Pulmonary artery endothelial cell (primary cell): ENCODE results near the gene BSN. TPM values are rescaled to one million over a fixed set of nuclear protein-coding genes. Genes with fewer than 3 reads are reported as not detected.

Experiments
- DNase-seq: peaks from one replicate; pipeline ENCODE4 v3.0.0-alpha.2; 2011; ENCODE audit warnings: low read depth, low spot score
- total RNA-seq: library from RNA; depleted of rRNA; stranded (reverse); fragments of >200 nt; gene quantifications from 2 replicates; pipeline ENCODE4 v1.2.3, GENCODE V29; 2014

BSN gene
- total RNA-seq, 1 donor from 2014 or later, result under 0.01 TPM

DNA sequence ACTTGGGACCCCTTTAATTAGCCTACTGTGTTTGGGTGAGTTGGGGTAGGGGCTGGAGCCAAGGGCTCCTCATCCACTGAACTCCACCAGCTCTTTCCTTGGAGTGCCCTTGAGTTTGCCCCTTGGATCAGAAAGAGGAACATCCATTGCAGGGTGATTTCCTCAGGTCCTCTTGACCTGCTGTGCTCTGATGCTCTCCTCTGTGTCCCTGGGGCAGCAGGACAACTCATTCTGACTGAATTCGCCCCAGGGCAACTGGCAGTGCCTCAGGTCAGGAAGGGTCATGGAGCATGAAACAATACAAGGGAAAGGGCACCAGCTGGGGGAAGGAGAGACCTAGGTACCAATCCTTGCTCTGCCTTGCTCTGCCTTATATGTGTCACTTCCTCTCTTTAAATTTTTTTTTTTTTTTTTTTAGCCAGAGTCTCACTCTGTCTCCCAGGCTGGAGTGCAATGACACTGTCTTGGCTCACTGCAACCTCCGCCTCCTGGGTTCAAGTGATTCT, 47.8 kb downstream of the BSN start:
- no peak for DNase-seq

GRCh38 chr3:49602877-49603411, 48.7 kb downstream of the BSN start:
- no peak for DNase-seq

DNA sequence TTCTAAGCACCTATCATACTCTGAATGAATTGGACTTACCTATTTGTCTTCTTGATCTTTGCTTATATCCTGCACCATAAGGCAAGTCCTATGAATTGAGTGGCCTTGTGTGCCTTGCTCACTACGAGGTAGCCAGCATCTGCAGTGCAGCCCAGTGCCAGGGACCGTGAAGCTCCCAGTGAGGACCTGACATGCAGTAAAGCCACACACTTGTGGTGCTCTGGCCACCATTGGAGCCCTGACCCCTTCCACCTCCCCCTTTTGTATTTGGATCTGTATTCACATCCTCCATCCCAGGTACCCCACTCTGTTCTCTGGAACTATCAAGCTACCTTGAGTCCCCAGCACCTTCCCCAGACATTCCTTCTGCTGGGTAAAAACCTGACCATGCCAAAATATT, 52.1 kb downstream of the BSN start:
- DNase-seq, result no peak

DNA sequence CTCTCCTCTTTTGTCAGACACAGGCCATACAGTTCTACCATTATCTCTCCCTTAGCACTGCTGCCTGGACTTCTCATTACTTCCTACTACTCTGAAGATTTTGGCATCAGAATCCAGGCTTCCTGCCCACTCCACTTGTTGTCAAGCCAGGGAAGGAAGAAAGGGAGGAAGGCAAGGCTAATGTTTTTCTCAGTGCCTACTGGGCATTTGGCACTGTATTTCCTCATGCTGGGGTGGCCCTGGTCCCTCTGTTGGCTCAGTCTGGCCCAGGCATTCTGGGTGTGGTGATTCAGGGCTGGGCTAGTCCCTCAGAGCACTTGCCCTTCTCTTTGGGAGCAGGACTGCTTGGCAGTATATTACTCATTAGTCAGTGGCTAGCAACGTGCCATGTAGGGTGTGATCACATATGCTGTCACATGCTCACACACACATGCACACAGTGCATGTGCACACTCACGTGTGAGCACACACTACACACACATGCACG, 52.9 kb downstream of the BSN start:
- DNase-seq, result no peak

GRCh38 chr3:49607796-49608195, 53.5 kb downstream of the BSN start:
- no peak for DNase-seq

- DNase-seq, result no peak
Measured at GRCh38 chr3:49609314-49609713, 55.0 kb downstream of the BSN start.

GRCh38 chr3:49609815-49610214, 55.5 kb downstream of the BSN start:
- no peak for DNase-seq

- DNase-seq, result no peak
Measured at GRCh38 chr3:49610666-49611280, 56.5 kb downstream of the BSN start.

GRCh38 chr3:49611291-49611690, 57.0 kb downstream of the BSN start:
- no peak for DNase-seq

- DNase-seq, result no peak
Measured at GRCh38 chr3:49611719-49612118, 57.4 kb downstream of the BSN start.

DNA sequence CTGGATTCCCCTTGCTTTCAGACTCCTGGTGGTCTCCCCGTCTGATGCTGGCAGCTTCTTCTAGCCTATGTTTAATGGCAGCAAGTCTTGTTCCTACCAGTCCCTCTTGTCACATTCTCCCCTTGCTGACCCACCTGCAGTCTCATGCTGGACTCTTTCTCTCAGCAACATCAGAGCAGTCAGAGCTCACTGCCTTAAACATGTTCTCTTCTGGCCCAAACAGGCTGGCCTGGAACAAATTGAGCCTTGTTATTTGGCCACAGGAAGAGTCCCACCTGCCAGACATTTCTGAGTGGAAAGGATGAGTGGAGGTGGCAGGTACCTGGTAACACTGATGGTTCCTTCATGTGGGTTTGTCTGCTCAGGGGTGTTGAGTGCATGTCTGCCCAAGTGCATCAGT, 60.7 kb downstream of the BSN start:
- no peak for DNase-seq

DNA sequence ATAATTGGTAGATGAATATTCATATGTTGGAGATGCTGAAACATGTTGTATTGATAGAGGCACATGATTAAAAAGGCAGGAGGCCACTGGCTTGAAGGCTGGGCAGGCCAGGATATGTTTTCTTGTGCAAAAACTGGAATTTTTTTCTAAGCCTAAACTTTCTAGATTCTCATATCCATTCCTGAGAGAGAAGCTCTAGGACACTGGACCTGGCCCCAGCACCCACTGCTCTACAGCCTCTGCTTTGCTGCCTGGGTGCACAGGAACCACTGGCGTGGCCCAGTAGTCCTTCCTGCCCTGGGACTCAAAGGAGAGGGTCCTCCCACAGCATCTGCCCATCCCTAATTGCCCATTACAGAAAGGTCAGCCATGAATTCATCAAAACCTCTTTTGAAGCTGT, 61.8 kb downstream of the BSN start:
- DNase-seq, result no peak

GRCh38 chr3:49616491-49616941, 62.2 kb downstream of the BSN start:
- DNase-seq, result no peak

- DNase-seq, result no peak
Measured at GRCh38 chr3:49617390-49618013, 63.2 kb downstream of the BSN start.

- DNase-seq, result no peak
Measured at GRCh38 chr3:49618412-49618811, 64.1 kb downstream of the BSN start.

DNA sequence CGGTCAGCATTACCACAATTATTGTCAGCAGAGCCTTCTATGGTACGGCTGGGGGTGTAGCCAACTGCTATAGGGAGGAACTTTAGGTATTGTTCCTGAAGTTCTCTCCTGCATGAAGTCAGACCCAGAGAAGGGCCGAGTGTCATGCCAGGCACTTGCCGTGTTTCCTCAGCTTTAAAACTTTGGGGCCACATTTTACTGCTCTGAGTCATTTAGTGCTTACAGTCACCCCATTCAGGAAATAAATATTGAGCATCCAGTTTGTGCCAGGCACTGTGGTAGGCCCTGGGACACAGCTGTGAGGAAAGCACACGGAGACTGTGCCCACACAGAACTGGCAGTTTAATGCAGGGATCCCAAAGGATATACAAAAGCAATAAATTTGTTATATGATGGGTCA, 65.4 kb downstream of the BSN start:
- DNase-seq, result no peak

DNA sequence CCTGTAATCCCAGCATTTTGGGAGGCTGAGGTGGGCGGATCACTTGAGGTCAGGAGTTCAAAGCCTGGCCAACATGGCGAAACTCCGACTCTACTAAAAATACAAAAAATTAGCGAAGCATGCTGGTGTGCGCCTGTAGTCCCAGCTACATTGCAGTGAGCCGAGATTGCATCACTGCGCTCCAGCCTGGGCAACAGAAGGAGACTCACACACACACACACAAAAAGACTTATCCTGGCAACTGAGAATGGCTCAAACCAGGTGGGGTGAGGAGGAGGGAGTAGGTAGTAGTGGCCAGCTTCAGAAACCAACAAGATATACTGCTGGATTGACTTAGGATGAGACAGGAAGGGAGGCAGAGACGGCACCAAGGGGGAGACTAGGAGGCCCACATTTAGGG, 66.5 kb downstream of the BSN start:
- no peak for DNase-seq

- no peak for DNase-seq
Measured at GRCh38 chr3:49623071-49623470, 68.8 kb downstream of the BSN start.

GRCh38 chr3:49625071-49625470, 70.8 kb downstream of the BSN start:
- DNase-seq, result no peak

DNA sequence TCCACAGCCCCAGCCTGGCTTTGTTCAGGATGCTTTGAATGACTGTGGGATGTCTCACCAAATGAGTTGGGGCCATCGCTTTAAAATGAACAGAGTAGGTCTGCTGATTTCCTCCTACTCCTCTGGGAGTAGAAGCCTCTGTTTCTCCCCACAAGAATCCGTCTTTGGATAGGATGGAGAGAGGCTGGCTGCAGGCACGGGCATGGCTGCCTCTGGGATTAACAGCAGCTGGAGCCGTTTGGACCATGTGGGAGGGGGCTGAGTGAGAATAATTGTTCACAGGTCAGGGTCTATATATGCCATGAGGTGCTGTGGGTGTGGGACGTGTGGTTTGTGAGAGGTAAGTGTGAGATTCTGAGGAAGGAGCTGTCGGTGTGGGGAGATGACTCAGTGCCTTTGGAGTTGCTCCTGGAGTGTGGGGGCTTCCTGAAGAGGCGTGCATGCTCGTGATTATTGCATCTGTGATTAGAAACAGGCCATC, 71.9 kb downstream of the BSN start:
- DNase-seq, result no peak

DNA sequence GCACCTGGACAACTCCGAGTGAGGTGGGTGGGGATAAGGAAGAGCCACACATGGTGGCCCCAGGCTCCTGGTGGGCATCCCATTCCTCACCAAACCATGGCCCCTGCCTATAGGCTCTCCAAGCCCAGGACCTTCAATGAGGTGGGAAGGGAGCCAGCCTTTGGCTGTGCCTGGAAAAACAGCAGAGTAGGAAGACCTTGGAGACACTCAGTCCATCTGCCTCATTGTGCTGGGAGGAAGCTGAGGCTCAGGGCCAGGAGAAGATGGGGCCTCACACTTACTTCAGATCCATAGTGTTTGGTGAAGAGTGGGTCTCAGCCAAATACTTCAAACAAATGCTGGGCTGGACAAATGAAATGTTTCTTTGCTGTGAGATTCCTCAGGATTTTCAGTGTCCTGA, 72.5 kb downstream of the BSN start:
- no peak for DNase-seq

- DNase-seq, result no peak
Measured at GRCh38 chr3:49627634-49628033, 73.4 kb downstream of the BSN start.

GRCh38 chr3:49628249-49628648, 74.0 kb downstream of the BSN start:
- DNase-seq, result no peak
